GM15510 (cell line): Measurements from ENCODE around the gene FRMD5.
A peak's percentile ranks its signal among the peaks of the same experiment; 100 is the strongest.

Experiments used
- POLR2A ChIP-seq: IDR thresholded peaks from 3 replicates; pipeline ENCODE4 v1.6.1; 2011; ENCODE audit warnings: borderline replicate concordance; ENCODE audit not compliant: insufficient read length; ENCODE audit errors: extremely low read depth

The FRMD5 gene

DNA sequence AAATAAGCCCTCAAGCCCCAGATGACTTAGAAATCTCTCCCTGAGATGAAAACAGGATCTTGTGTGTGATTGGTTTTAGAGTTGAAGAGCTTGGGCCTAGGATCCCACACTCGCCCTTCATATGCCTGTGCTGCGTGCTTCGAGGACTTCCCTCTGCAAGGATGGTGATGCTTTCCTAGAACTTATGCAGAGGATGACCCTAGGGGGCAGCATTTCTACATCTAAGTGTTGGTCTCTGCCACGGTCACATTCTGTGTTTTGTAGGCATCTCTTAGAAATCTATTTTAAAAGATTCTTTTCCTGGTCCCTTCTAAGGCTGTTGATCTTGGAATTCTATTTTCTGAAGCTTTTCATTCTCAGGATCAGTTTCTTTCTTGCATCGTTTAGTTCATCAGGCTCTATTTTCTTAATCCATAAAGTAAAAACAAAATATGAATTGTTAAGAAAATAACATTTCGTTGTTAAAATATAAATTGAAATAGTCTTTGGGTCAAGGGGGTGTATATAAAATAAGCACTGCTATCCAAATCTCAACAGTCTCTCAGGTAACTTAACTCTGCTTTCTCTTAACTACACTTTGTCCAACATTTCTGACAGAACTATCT is 322.6 kb downstream of the FRMD5 start:
- no peak for TF ChIP-seq POLR2A

DNA sequence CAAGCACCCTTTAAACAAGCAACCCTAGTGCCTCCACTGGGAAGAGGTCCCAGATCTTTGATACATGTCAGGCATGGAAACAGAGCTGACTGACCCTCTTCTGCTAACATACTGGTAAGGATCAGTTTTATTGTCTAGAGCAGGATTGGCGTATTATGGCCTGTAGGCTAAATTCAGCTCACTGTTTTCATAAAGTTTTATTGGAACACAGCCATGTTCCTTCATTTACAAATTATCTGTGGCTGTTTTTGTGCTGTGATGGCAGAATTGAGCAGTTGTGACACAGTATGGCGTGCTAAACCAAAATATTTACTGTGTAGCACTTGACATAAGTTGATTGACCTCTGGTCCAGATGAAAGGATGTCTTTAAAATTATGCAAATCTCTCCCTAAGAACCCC is 323.2 kb downstream of the FRMD5 start:
- TF ChIP-seq POLR2A, result no peak

- no peak for TF ChIP-seq POLR2A
These were observed 326.7 kb downstream of the FRMD5 start for GRCh38 chr15:43868406-43868805.

- TF ChIP-seq POLR2A, result no peak
These were observed 328.0 kb downstream of the FRMD5 start for GRCh38 chr15:43867096-43867495.

GRCh38 chr15:43859546-43859945 is 335.5 kb downstream of the FRMD5 start:
- TF ChIP-seq POLR2A, result no peak

GRCh38 chr15:43854801-43855200 is 340.3 kb downstream of the FRMD5 start:
- no peak for TF ChIP-seq POLR2A

DNA sequence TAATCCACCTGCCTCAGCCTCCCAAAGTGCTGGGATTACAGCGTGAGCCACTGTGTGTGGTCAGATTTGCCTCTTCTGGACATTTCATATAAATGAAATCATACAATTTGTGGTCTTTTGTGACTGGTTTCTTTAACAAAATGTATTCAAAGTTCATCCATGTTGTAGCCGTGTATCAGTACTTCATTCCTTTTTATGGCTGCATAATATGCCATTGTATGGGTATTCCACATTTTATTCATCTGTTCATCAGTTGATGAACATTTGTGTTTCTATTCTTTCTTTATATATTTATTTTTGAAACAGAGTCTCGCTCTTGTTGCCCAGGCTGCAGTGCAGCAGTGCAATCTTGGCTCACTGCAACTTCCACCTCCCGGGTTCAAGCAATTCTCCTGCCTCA is 342.5 kb downstream of the FRMD5 start:
- TF ChIP-seq POLR2A, result no peak

DNA sequence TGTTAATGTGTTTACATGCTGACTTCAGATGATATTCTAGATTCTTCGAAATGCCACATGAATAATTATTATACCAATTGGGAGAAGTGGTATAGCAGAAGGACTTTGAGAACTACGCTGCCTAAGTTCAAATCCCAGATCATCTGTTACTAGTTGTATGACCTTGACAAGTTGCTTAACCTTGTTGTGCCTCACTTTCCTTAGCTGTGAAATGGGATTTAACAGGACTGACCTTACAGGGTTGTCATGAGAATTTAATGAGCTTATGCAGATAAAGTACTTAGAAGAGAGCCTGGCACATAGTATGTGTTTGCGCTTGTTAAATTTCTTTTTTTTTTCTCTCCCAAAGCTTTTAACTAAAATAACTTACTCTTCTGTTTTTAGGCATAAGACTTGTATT is 343.8 kb downstream of the FRMD5 start:
- TF ChIP-seq POLR2A, result no peak

GRCh38 chr15:43845421-43845820 is 349.6 kb downstream of the FRMD5 start:
- no peak for TF ChIP-seq POLR2A

- TF ChIP-seq POLR2A, result no peak
These were observed 366.9 kb downstream of the FRMD5 start for GRCh38 chr15:43828061-43828657.

DNA sequence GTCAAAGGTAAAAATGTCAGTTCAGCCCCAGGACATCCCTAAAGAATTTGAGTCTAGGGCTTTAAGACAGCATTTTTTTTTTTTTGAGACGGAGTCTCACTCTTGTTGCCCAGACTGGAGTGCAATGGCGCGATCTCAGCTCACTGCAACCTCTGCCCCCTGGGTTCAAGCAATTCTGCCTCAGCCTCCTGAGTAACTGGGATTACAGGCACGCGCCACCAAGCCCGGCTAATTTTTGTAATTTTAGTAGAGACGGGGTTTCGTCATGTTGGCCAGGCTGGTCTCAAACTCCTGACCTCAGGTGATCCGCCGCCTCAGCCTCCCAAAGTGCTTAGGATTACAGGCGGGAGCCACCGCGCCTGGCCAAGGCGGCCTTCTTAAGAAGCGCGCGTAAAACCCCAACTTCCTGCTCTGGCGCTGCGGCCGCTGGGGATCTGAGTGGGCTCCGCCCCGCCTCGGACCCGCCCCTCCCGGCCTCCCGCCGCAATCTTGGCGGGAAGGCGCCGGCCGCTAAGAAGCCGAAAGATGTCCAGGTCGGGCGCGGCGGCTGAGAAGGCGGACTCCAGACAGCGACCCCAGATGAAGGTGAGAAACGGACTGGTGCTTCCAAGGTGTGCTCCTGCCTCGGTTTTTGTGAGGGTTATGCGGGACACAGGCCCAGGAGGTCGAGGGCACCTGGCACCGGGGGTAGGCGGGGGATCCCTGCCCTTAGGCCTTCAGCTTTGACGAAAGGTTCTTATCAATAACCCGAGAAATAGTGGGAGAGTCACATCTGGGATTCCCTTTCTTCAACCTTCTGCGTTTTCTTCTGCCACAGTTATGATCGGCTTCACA is 368.3 kb downstream of the FRMD5 start, which contains the start of gene WDR76:
Gene WDR76 (plus strand): TSS at position 495 of the 834 bp plus-strand sequence. CDS start 31 bp downstream, at position 526.
- peak; percentile 51 for TF ChIP-seq POLR2A

- TF ChIP-seq POLR2A, result no peak
These were observed 369.0 kb downstream of the FRMD5 start for GRCh38 chr15:43826029-43826507.

DNA sequence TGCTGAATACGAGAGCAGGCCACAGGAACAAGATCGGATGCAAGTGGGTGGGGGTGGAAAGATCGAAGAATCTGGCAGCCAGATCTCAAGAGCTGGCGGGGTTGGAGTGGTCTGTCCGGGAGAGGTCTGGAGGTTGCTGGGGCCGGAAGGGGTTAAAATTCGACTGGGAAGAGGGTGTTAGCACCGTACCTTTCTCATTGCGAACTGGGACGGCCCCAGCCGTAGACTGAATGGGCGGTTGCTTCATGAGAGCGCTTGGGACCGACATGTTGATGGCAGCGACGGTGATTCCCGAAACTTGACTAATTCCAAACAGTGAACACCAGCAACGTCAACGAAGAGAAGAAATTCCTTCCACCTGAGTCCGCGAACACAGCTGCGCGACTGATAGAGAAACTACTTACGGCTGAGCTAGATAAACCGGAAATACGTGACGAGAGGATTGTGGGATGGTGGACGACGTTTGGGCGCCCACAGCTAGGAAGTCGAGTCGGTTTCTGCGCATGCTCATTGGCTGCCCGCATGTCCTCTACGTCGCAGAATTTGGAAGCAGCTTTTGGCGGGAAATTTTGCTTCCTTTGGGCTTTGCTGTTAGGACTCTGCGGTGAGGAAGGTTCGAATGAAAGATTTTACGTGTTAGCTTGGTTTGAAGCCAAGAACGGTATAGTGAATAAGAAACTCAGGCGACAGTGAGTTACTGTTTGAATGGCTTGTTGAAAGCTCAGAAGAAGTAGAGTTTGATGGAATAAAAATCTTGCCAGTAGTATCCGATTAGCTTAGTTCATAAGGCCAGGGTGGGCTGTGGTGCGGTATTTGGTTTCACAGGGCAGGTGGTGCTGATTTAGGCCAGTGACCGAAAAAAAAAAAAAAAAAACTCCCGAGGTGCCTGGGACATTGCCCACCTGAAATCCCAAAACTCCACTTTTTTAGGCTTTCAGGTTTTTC is 370.5 kb downstream of the FRMD5 start, which contains the start of gene MFAP1:
Gene MFAP1 (minus strand): TSS at position 389 of the 945 bp plus-strand sequence. CDS start 121 bp downstream, at position 268.
- TF ChIP-seq POLR2A, result peak; percentile 80

- TF ChIP-seq POLR2A, result no peak
These were observed 373.6 kb downstream of the FRMD5 start for GRCh38 chr15:43821505-43821904.
